HCT116 (cell line): ENCODE data around the gene ICOSLG. TPM values are rescaled to one million over a fixed set of nuclear protein-coding genes. Genes with fewer than 3 reads are reported as not detected.

ENCODE experiments used
- ATAC-seq: fragments of 200-7000 bp; cut with Tn5 transposase; 2 replicates; pipeline ENCODE4 v1.9.1; 2020; ENCODE audit warnings: mild to moderate bottlenecking, moderate library complexity
- BruUV-seq: library from RNA; stranded (reverse); fragments of 400-500 nt; replicated peaks from 2 replicates; lab custom pipeline; 2021; lab: Mats Ljungman, UMichigan
- CTCF ChIA-PET: fragments of 300-600 bp; sonication (Branson Sonifier 250); formaldehyde crosslinking; loops from one replicate; lab custom pipeline; 2021; ENCODE audit warnings: antibody characterized with exemption; lab: Charles Lee
- POLR2A ChIA-PET: fragments of 300-600, 350-600 bp; sonication (Branson Sonifier 250); formaldehyde crosslinking; loops from one replicate; lab custom pipeline; 2021; ENCODE audit warnings: antibody characterized with exemption; lab: Charles Lee
- RAD21 ChIA-PET, 2 experiments: fragments of 300-600 bp; sonication (Branson Sonifier 250); formaldehyde crosslinking; loops; one replicate each; lab custom pipeline; 2023; ENCODE audit warnings: low total read pairs in 2 of 2; ENCODE audit not compliant: uncharacterized antibody in 2 of 2, unreplicated experiment in 2 of 2, low non-redundant PET in 1 of 2; lab: Charles Lee
- DNase-seq: peaks from one replicate; pipeline ENCODE4 v3.0.0-alpha.2; 2010; ENCODE audit warnings: low read depth, low spot score
- H2AFZ ChIP-seq: fragments of 200-600 bp; shearing (Covaris generic), sonication (generic); 2 replicates; pipeline ENCODE4 v1.6.1; 2017; ENCODE audit warnings: low read depth, mixed run types, mixed read lengths, antibody characterized with exemption, low read length; ENCODE audit not compliant: poor library complexity, severe bottlenecking
- H3K27ac ChIP-seq: 2 replicates; pipeline ENCODE4 v1.5.1; 2012; ENCODE audit warnings: low read depth, low read length
- H3K27me3 ChIP-seq: fragments of 200-600 bp; sonication (generic); 2 replicates; pipeline ENCODE4 v1.6.1; 2016; ENCODE audit warnings: mixed run types, low read length, mixed read lengths; ENCODE audit not compliant: insufficient read depth
- H3K36me3 ChIP-seq, 2 experiments: fragments of 200-500 bp in 1 of 2; fragments of 200-600 bp in 1 of 2; sonication (Bioruptor generic) in 1 of 2; sonication (generic) in 1 of 2; 2 replicates each; pipeline versions ENCODE4 v1.5.1 to v1.6.1; 2014 to 2016; ENCODE audit warnings: low read length in 2 of 2, inconsistent platforms in 1 of 2, mixed read lengths in 1 of 2, mixed run types in 1 of 2; ENCODE audit not compliant: insufficient read depth in 2 of 2, control insufficient read depth in 1 of 2
- H3K4me1 ChIP-seq, 2 experiments: fragments of 200-600 bp in 1 of 2; sonication (generic) in 1 of 2; 2 replicates each; pipeline versions ENCODE4 v1.5.1 to v1.6.1; 2012 to 2017; ENCODE audit warnings: low read length in 2 of 2, inconsistent platforms in 1 of 2, mild to moderate bottlenecking in 1 of 2, mixed read lengths in 1 of 2, mixed run types in 1 of 2, moderate library complexity in 1 of 2; ENCODE audit not compliant: insufficient read depth in 2 of 2, control insufficient read depth in 1 of 2
- H3K4me2 ChIP-seq: fragments of 200-600 bp; sonication (generic); 2 replicates; pipeline ENCODE4 v1.6.1; 2017; ENCODE audit warnings: mixed run types, low read length, mixed read lengths
- H3K4me3 ChIP-seq, 2 experiments: fragments of 200-600 bp in 1 of 2; sonication (generic) in 1 of 2; replicated peaks in 1 of 2; 2 replicates each; pipeline ENCODE4 v1.5.1; 2011 to 2016; ENCODE audit warnings: low read length in 2 of 2, control low read depth in 1 of 2, low read depth in 1 of 2, mild to moderate bottlenecking in 1 of 2, mixed read lengths in 1 of 2, mixed run types in 1 of 2
- H3K79me2 ChIP-seq: fragments of 200-600 bp; sonication (generic); 2 replicates; pipeline ENCODE4 v1.6.1; 2017; ENCODE audit warnings: mild to moderate bottlenecking, mixed run types, low read length, moderate library complexity, mixed read lengths; ENCODE audit not compliant: insufficient read depth
- H3K9ac ChIP-seq: fragments of 200-600 bp; sonication (generic); 2 replicates; pipeline ENCODE4 v1.6.1; 2016; ENCODE audit warnings: low read length, mixed read lengths
- H3K9me2 ChIP-seq: fragments of 200-600 bp; sonication (generic), shearing (Covaris generic); 2 replicates; pipeline ENCODE4 v1.6.1; 2017; ENCODE audit warnings: mixed run types, mild to moderate bottlenecking, moderate library complexity; ENCODE audit not compliant: insufficient read depth
- H3K9me3 ChIP-seq, 2 experiments: fragments of 200-500 bp in 1 of 2; fragments of 200-600 bp in 1 of 2; sonication (Bioruptor generic) in 1 of 2; sonication (generic) in 1 of 2; 2 replicates each; pipeline ENCODE4 v1.6.1; 2014 to 2017; ENCODE audit warnings: low read length in 2 of 2, mixed read lengths in 2 of 2, inconsistent platforms in 1 of 2, low read depth in 1 of 2, mild to moderate bottlenecking in 1 of 2, mixed run types in 1 of 2, moderate library complexity in 1 of 2; ENCODE audit not compliant: control insufficient read depth in 1 of 2, insufficient read depth in 1 of 2
- H4K20me1 ChIP-seq: fragments of 200-600 bp; sonication (generic), shearing (Covaris generic); 2 replicates; pipeline ENCODE4 v1.6.1; 2017; ENCODE audit warnings: mixed run types, mild to moderate bottlenecking, moderate library complexity; ENCODE audit not compliant: insufficient read depth
- ATF3 ChIP-seq: IDR thresholded peaks from 2 replicates; pipeline ENCODE4 v1.6.1; 2012
- CBX3 ChIP-seq: IDR thresholded peaks from 2 replicates; pipeline ENCODE4 v1.6.1; 2012; ENCODE audit warnings: low read depth
- CEBPB ChIP-seq: IDR thresholded peaks from 2 replicates; pipeline ENCODE4 v1.6.1; 2012; ENCODE audit warnings: low read depth
- CTCF ChIP-seq, 3 experiments: fragments of 200-600 bp in 1 of 3; sonication (generic) in 1 of 3; IDR thresholded peaks in 2 of 3; conservative IDR thresholded peaks in 1 of 3; 2 replicates each; pipeline ENCODE4 v1.5.1; 2012 to 2017; ENCODE audit warnings: low read depth in 2 of 3, low read length in 2 of 3, antibody characterized with exemption in 1 of 3, borderline replicate concordance in 1 of 3, control low read depth in 1 of 3, mild to moderate bottlenecking in 1 of 3, mixed read lengths in 1 of 3, mixed run types in 1 of 3, moderate library complexity in 1 of 3; ENCODE audit not compliant: insufficient read depth in 1 of 3
- EGR1 ChIP-seq: IDR thresholded peaks from 2 replicates; pipeline ENCODE4 v1.6.1; 2012; ENCODE audit warnings: low read depth
- ELF1 ChIP-seq: IDR thresholded peaks from 2 replicates; pipeline ENCODE4 v1.6.1; 2012; ENCODE audit warnings: low read depth, borderline replicate concordance
- EZH2 ChIP-seq: fragments of 200-600 bp; sonication (generic); IDR thresholded peaks from 2 replicates; pipeline ENCODE4 v1.6.1; 2017; ENCODE audit warnings: antibody characterized with exemption, mixed run types
- FOSL1 ChIP-seq: IDR thresholded peaks from 2 replicates; pipeline ENCODE4 v1.6.1; 2012; ENCODE audit warnings: low read depth
- POLR2A ChIP-seq: IDR thresholded peaks from 2 replicates; pipeline ENCODE4 v1.7.0; 2011; ENCODE audit warnings: borderline replicate concordance; ENCODE audit not compliant: insufficient read depth, insufficient read length; ENCODE audit errors: extremely low read depth
- RAD21 ChIP-seq: IDR thresholded peaks from 2 replicates; pipeline ENCODE4 v1.6.1; 2012; ENCODE audit warnings: low read depth, mild to moderate bottlenecking
- SIN3A ChIP-seq: IDR thresholded peaks from 2 replicates; pipeline ENCODE4 v1.6.1; 2012; ENCODE audit warnings: low read depth
- SRF ChIP-seq: IDR thresholded peaks from 2 replicates; pipeline ENCODE4 v1.6.1; 2012; ENCODE audit warnings: low read depth
- TCF7L2 ChIP-seq: IDR thresholded peaks from 2 replicates; pipeline ENCODE4 v1.7.0; 2011; ENCODE audit warnings: borderline replicate concordance, inconsistent platforms; ENCODE audit not compliant: insufficient read depth, insufficient read length; ENCODE audit errors: extremely low read depth
- YY1 ChIP-seq: IDR thresholded peaks from 2 replicates; pipeline ENCODE4 v1.6.1; 2011; ENCODE audit warnings: low read length, low read depth, moderate library complexity, mild to moderate bottlenecking; ENCODE audit not compliant: insufficient replicate concordance; ENCODE audit errors: extremely low read depth
- ZBTB33 ChIP-seq: IDR thresholded peaks from 2 replicates; pipeline ENCODE4 v1.6.1; 2011; ENCODE audit warnings: mild to moderate bottlenecking, low read length, moderate library complexity; ENCODE audit not compliant: insufficient replicate concordance; ENCODE audit errors: extremely low read depth
- ZFX ChIP-seq: fragments of 450-650 bp; IDR thresholded peaks from 2 replicates; pipeline ENCODE4 v1.6.1; 2017
- intact Hi-C: fragments of 100-400 bp; cut with micrococcal nuclease; formaldehyde crosslinking; loops from 2 replicates; pipeline ENCODE4 v1.10.0; 2022
- total RNA-seq: library from RNA; stranded (reverse); gene quantifications from one replicate; pipeline ENCODE4 v1.2.1, GENCODE V29; 2021; ENCODE audit not compliant: unreplicated experiment
- TF ChIP-seq, protein P1 (sequence below): IDR thresholded peaks from 2 replicates; pipeline ENCODE4 v1.6.1; 2012

Gene ICOSLG
- total RNA-seq, 1 experiment from 2014 or later: 4.7 TPM

DNA sequence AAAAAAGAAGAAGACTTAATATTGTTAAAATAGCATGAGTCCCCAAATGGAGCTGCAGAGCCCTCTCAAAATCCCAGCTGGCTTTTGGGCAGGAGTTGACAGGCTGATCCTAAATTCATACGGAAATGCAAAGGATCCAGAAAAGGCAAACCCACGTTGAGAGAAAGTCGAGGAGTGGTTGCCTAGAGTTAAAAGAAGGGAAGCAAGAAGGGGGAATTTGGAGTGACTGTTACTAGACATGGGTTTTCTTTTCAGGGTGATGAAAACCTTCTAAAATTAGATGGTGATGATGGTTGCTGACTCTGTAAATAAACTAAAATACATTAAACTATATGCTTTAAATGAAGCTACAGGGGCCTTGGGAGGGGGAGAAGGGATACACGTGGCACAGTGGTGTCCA is 19.3 kb upstream of the ICOSLG start:
- Histone ChIP-seq H3K4me3 (no peak overlapping the region), H3K27me3 (no peaks in the 10 kb centered on the region), H2AFZ (no peak overlapping the region), H3K27ac (no peak overlapping the region), H3K9ac (no peak overlapping the region), H4K20me1 (no peaks in the 10 kb centered on the region), H3K4me2 (no peak overlapping the region), H3K36me3 (no peaks in the 10 kb centered on the region), H3K79me2 (no peaks in the 10 kb centered on the region), H3K9me3 (no peaks in the 10 kb centered on the region), H3K9me2 (no peaks in the 10 kb centered on the region), H3K4me1 (no peaks in the 10 kb centered on the region)
- BruUV-seq: no TSS peak
- ChIA-PET POLR2A (no interaction called here), RAD21 (no interaction called here), CTCF (interaction anchor here (0.8 kb wide), 1 partner anchor 38 kb away, joined by 3 read pairs; no protein-coding TSS in a partner anchor)
- intact Hi-C loops: no loop called here
- no peak for ATAC-seq
- TF ChIP-seq CBX3 (no peak), EGR1 (no peak), ATF3 (no peak), ELF1 (no peak)
- no peak for DNase-seq

DNA sequence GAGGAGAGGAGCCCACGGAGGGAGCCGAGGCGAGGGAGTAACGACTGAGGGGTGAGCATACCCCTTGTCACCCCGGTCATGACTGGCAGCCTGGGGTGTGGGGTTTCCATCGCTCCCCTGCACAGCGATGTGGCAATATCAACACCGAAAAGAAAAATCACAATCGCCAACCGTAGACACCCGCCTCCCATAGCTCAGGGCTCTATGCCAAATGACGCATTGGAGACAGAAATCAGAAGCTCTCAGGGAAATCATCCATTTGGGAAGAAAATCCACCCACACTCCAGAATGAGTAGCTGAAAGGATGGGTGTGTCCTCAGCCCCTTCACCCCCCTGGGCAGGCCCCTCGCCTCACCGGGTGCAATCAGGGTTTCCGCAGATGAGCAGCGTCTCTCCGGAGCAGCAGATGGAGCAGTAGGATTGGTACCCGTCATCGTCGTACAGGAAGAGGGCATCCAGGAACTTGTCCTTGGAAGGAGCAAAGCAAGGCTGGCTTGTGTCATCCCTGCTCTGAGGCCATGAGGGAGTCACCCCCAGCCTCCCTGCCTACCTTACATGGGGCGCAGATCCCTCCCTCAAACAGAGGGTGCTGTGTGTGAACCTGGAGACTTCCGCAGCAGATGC is 18.5 kb upstream of the ICOSLG start:
- Histone ChIP-seq H3K9ac (no peak overlapping the region), H3K36me3 (no peaks in the 10 kb centered on the region), H4K20me1 (no peaks in the 10 kb centered on the region), H3K4me3 (no peak overlapping the region), H3K27ac (no peak overlapping the region), H3K27me3 (no peaks in the 10 kb centered on the region), H3K79me2 (no peaks in the 10 kb centered on the region), H3K4me1 (no peaks in the 10 kb centered on the region), H3K9me2 (no peaks in the 10 kb centered on the region), H2AFZ (no peak overlapping the region), H3K4me2 (no peak overlapping the region), H3K9me3 (no peaks in the 10 kb centered on the region)
- no peak for DNase-seq
- ChIA-PET CTCF (no interaction called here), RAD21 (no interaction called here), POLR2A (no interaction called here)
- no peak for ATAC-seq
- no TSS peak for BruUV-seq
- intact Hi-C loops: no loop called here
- TF ChIP-seq CEBPB (no peak), RAD21 (no peak), ATF3 (no peak), CTCF (IDR thresholded peaks at IDR 0.05 in 2 of 3, conservative IDR thresholded peaks at IDR 0.05 in 1 of 3; ENCODE audit: borderline replicate concordance in 1 of 3, insufficient read depth in 1 of 3, low read depth in 2 of 3, low read length in 2 of 3) (no peak), ZBTB33 (no peak), FOSL1 (no peak), SIN3A (no peak), EZH2 (no peak), CBX3 (no peak), TCF7L2 (no peak), POLR2A (no peak), ZFX (no peak), SRF (no peak), YY1 (no peak)
- TF ChIP-seq, protein P1, sequence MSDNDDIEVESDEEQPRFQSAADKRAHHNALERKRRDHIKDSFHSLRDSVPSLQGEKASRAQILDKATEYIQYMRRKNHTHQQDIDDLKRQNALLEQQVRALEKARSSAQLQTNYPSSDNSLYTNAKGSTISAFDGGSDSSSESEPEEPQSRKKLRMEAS: no peak
